GM12873 (cell line): Measurements from ENCODE around the gene BRD3OS.

Experiments
- CTCF ChIP-seq: IDR thresholded peaks from 2 replicates; pipeline ENCODE4 v1.5.1; 2012; ENCODE audit warnings: low read depth, mild to moderate bottlenecking, moderate library complexity, low read length, control low read depth; ENCODE audit not compliant: insufficient read depth; ENCODE audit errors: missing control alignments

Gene BRD3OS

GRCh38 chr9:134028575-134029247 lies 3.4 kb downstream of the BRD3OS start:
- no peak for TF ChIP-seq CTCF

GRCh38 chr9:134029248-134030226 lies 4.3 kb downstream of the BRD3OS start:
- no peak for TF ChIP-seq CTCF

GRCh38 chr9:134030821-134031470 lies 5.7 kb downstream of the BRD3OS start:
- TF ChIP-seq CTCF = no peak

GRCh38 chr9:134031783-134032182 lies 6.5 kb downstream of the BRD3OS start:
- no peak for TF ChIP-seq CTCF

- no peak for TF ChIP-seq CTCF
These were observed 7.4 kb downstream of the BRD3OS start for GRCh38 chr9:134032456-134033222.

- no peak for TF ChIP-seq CTCF
These were observed 8.4 kb downstream of the BRD3OS start for GRCh38 chr9:134033516-134034214.
